Central memory CD8-positive, alpha-beta T cell (primary cell): ENCODE measurements around the gene LMF1.
A peak's percentile ranks its signal among the peaks of the same experiment; 100 is the strongest.

Source experiments
- ATAC-seq: fragments of 150-1000 bp; cut with Tn5 transposase; replicated peaks from 2 replicates; pipeline ENCODE4 v1.10.0; 2022; ENCODE audit warnings: mild to moderate bottlenecking, moderate FRiP score, moderate number of reproducible peaks; ENCODE audit not compliant: poor library complexity, severe bottlenecking; ENCODE audit errors: extremely low read depth
- DNase-seq, 2 donors: peaks; one replicate each; pipeline ENCODE4 v3.0.0; 2021; ENCODE audit warnings: low spot score in 2 of 2
- H3K27ac Mint-ChIP-seq: one replicate; pipeline ENCODE4 v1.8.0; 2022; ENCODE audit warnings: low read depth, mild to moderate bottlenecking, moderate library complexity, mixed read lengths
- H3K27me3 Mint-ChIP-seq: one replicate; pipeline ENCODE4 v1.8.0; 2022; ENCODE audit warnings: mixed read lengths
- H3K36me3 Mint-ChIP-seq: one replicate; pipeline ENCODE4 v1.8.0; 2022; ENCODE audit warnings: mild to moderate bottlenecking, moderate library complexity, mixed read lengths; ENCODE audit not compliant: insufficient read depth
- H3K4me1 Mint-ChIP-seq: one replicate; pipeline ENCODE4 v1.8.0; 2022; ENCODE audit warnings: mixed read lengths
- H3K4me3 Mint-ChIP-seq: one replicate; pipeline ENCODE4 v1.8.0; 2022; ENCODE audit warnings: mild to moderate bottlenecking, moderate library complexity, mixed read lengths
- H3K9me3 Mint-ChIP-seq: one replicate; pipeline ENCODE4 v1.8.0; 2022; ENCODE audit warnings: mixed read lengths

The LMF1 gene

DNA sequence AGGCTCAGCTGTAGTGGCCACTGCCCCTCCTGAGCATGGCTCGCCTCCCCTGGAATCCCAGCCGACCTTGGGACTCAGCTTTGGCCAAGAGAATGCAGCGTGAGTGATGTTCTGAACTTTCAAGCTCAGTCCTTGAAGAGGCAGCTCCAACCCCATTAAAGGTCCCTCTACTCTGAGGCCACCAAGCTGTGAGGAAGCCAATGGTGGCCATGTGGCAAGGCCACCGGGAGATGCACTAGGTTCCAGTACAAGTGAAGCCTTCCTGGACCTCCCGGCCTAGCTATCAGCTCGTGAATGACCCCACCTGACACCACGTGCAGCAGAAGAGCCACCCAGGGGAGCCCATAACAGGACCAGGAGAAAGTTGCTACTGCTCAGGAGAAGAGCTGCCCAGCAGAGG, 88.5 kb downstream of the LMF1 start:
- DNase-seq (no peak), ATAC-seq (no peak)
- Mint-ChIP-seq H3K9me3 (no peaks in the 10 kb centered on the region), H3K27me3 (no peaks in the 10 kb centered on the region), H3K4me1 (no peaks in the 10 kb centered on the region), H3K36me3 (no peaks in the 10 kb centered on the region), H3K4me3 (no peak overlapping the region), H3K27ac (no peak overlapping the region)

DNA sequence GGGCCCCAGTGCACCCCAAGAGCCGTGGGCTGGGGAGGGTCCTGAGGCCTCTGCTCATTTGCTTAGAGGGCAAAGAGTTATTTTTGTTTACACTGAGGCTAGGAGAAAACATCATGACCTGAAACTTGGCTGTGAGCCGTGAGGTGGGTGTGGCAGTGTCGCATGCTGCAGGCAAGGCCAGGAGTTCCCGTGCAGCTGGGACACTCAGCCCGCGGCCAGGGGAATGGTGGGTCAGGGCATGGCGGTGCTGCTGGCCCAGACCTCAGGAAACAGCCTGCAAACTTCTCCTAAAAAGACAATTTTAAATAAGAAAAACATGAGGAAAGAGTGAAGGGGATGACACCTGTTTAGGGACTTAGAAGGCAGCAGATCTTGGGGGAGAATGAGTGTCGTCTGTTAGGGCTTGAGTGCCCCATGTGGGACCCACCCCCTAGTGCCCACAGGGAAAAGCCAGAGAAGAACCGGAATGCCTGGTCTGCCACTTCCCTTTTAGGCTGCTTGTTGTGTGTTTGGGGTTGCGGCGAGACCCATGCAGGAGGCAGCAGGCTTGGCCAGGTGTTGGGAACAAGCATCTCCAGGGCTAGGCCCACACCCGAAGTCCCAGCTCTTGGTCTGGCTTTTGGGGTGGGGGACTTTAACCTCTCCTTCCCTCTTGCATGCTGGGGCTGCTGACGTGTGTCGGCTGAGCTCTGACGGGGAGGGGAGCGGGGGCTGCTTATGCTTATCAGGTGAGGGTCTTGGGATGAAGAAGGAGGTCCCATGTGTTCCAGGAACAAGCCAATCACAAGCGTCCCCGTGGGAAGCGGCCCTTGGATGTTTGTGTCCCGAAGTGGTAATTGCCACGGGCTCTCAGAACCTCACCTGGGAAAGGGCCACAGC, 89.3 kb downstream of the LMF1 start:
- no peak for DNase-seq
- Mint-ChIP-seq H3K27me3 (no peaks in the 10 kb centered on the region), H3K4me1 (no peaks in the 10 kb centered on the region), H3K27ac (peak overlapping the region; percentile 16), H3K36me3 (no peaks in the 10 kb centered on the region), H3K4me3 (no peak overlapping the region), H3K9me3 (no peaks in the 10 kb centered on the region)
- ATAC-seq, result no peak

DNA sequence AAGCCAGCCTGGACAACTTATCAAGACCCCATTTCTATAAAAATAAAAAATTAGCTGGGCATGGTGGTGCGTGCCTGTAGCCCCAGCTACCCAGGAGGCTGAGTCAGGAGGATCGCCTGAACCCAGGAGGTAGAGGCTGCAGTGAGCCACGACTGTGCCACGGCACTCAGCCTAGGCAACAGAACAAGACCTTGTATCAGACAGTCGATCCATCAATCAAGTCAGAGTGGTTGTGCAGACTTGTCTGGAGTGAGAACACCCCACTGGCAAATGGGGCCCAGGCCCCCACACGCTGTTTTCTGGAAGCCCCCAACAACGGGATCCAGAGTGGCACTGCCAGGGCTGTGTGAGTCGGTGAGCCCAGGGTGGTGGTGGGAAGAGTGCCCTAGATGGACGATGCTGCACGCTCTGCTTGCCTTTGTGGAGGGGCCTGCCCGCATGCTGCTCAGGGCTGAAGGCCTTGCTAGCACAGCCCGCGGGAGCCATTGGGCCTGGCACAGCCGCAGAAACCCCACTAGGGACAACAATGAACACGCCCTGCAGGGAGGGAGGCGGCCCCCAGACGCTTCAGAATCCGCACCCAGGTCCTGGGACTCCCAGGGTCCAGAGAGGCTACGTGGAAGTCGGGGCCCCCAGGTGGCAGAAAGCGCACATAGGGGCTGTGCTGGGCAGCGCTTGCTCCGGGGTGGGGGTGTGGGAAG, 90.2 kb downstream of the LMF1 start:
- Mint-ChIP-seq H3K4me3 (no peak overlapping the region), H3K4me1 (no peaks in the 10 kb centered on the region), H3K9me3 (no peaks in the 10 kb centered on the region), H3K27me3 (no peaks in the 10 kb centered on the region), H3K36me3 (no peaks in the 10 kb centered on the region), H3K27ac (no peak overlapping the region)
- no peak for ATAC-seq
- no peak for DNase-seq

DNA sequence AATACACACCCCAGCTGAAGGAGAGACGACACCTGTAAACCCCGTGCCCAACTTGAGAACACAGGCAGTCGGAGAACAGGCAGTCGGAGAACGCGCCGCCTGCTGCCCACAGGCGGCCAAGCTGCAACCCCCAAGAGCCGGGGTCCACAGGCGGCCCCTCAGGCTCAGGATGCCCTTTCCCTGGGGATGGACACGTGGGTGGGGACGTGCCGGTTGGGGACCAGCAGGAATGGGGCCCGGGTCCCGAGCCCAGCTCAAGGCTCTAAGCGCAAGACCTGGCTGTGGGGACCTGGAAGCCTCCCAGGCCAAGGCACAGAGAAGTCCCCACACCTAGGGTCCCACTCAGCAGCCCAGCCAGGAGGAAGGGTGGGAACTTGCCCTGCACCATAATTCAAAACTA, 90.8 kb downstream of the LMF1 start:
- Mint-ChIP-seq H3K9me3 (no peaks in the 10 kb centered on the region), H3K4me3 (no peak overlapping the region), H3K27me3 (no peaks in the 10 kb centered on the region), H3K36me3 (no peaks in the 10 kb centered on the region), H3K4me1 (no peaks in the 10 kb centered on the region), H3K27ac (no peak overlapping the region)
- no peak for DNase-seq
- ATAC-seq, result no peak

DNA sequence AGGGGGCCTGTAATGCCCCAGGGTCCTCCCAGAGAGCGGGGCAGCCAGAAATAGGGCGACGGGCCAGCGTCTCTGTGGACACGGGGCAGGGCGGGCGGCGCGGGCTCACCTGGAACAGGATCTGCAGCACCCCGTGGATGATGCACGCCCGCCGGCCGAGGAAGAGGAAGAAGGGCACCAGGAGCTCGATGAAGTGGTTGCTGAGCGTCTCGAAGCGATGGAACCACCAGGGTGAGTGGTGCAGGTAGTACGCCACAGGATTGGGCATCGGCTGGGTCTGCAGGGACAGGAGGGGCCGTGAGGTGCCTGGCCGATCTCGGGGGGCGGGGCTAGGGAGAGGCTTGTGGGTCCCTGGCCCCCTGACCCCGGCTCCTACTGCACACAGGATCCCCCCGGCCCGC, 91.3 kb downstream of the LMF1 start:
- ATAC-seq (no peak), DNase-seq (no peak)
- H3K9me3 Mint-ChIP-seq, result no peaks in the 10 kb centered on the region
- no peak overlapping the region for H3K27ac Mint-ChIP-seq
- H3K4me3 Mint-ChIP-seq, result no peak overlapping the region
- H3K27me3 Mint-ChIP-seq, result no peaks in the 10 kb centered on the region
- peaks cover 1% of the 10 kb centered on the region for H3K36me3 Mint-ChIP-seq
- H3K4me1 Mint-ChIP-seq, result no peaks in the 10 kb centered on the region

DNA sequence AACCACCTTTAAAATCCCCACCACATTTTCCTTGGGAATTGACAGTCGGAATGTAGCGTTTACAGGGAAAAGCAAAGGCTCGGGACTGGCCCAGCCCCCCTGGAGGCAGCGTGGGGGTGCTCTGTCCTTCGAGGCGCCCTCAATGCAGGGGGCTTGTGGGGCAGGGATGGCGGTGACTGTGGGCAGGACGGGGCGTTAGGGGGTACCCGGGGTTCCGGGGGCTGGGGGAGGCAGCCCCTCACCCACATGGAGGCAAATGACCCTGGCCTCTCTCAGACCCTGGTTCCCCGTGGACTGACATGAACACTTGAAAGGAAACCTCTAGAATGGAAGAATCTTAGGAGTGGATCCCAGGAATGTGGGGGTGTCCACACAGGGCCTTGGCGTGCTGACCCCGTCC, 91.9 kb downstream of the LMF1 start:
- H3K27me3 Mint-ChIP-seq, result no peaks in the 10 kb centered on the region
- DNase-seq (no peak), ATAC-seq (no peak)
- H3K4me3 Mint-ChIP-seq, result no peak overlapping the region
- peaks cover 1% of the 10 kb centered on the region for H3K36me3 Mint-ChIP-seq
- H3K27ac Mint-ChIP-seq, result no peak overlapping the region
- no peaks in the 10 kb centered on the region for H3K9me3 Mint-ChIP-seq
- H3K4me1 Mint-ChIP-seq, result no peaks in the 10 kb centered on the region

DNA sequence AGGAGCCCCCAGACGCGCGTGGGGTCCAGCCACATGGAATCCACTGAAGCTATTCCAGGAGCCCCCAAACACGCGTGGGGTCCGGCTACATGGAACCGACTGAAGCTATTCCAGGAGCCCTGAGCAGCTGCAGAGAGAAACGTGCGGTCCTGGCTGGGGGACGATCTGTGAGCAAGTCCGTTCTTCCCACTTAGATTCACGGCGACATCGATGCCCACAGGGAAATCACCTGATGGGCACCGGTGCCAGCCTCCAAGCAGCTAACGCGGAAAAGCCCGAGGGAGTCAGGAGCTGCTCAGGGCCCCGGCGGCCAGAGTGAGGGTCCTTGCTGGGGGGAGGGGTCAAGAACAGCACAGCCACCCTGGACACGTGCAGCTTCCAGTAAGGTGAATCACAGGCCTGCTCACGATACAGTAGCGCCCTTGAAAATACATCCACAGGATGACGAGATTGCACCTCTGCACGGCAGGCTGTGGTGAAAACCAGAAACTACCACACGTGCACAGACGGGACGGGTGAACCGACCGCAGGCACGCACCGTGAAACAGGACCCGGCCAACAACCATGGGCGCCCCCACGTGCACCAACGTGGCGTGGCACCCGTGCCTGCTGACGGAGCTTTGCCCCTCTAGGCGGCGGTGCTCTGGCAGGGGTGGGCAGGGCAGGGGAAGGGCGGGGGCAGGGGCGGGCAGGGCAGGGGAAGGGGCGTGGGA, 92.6 kb downstream of the LMF1 start:
- H3K4me3 Mint-ChIP-seq, result no peak overlapping the region
- ATAC-seq, result peak; percentile 54
- H3K4me1 Mint-ChIP-seq, result no peaks in the 10 kb centered on the region
- no peak for DNase-seq
- H3K9me3 Mint-ChIP-seq, result no peaks in the 10 kb centered on the region
- H3K27me3 Mint-ChIP-seq, result no peaks in the 10 kb centered on the region
- no peak overlapping the region for H3K27ac Mint-ChIP-seq
- peaks cover 1% of the 10 kb centered on the region for H3K36me3 Mint-ChIP-seq

DNA sequence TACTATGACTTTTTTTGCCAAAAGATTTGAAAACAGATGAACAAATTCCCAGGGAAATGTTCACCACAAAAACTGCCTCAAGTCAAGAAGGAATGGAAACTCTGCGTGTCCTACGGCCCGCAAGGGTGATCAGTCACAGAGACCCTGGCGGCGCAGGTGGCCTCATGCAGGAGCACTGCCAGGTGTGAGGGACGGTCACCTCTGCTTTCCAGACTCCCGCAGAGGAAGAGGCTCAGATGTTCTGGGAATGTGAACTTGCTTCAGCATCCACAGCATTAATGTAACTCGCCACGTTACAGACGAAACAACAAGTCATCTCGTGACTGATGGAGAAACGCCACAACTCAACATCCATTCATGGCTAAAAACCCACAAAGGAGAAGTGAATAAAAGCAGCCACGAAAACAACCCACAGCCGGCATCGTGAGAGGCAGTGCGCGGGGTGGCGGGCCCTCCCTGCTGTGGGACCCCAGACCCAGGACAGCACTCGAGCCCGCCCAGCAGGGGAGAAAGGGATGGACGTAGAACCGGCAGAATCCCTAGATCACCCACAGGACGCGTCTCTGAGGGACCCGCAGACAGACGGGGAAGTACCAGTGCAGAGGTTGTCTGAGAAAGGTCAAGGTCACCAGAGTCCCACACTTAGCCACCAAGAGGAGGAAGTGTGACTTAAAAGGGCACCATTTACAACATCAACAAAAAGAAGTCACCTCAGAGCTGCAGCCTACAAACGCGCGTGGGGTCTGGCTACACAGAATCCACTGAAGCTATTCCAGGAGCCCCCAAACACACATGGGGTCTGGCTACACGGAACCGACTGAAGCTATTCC, 93.3 kb downstream of the LMF1 start:
- no peak for ATAC-seq
- Mint-ChIP-seq H3K9me3 (no peaks in the 10 kb centered on the region), H3K27me3 (no peaks in the 10 kb centered on the region), H3K4me1 (no peaks in the 10 kb centered on the region), H3K27ac (no peak overlapping the region), H3K4me3 (no peak overlapping the region), H3K36me3 (peaks cover 1% of the 10 kb centered on the region)
- DNase-seq, result no peak

DNA sequence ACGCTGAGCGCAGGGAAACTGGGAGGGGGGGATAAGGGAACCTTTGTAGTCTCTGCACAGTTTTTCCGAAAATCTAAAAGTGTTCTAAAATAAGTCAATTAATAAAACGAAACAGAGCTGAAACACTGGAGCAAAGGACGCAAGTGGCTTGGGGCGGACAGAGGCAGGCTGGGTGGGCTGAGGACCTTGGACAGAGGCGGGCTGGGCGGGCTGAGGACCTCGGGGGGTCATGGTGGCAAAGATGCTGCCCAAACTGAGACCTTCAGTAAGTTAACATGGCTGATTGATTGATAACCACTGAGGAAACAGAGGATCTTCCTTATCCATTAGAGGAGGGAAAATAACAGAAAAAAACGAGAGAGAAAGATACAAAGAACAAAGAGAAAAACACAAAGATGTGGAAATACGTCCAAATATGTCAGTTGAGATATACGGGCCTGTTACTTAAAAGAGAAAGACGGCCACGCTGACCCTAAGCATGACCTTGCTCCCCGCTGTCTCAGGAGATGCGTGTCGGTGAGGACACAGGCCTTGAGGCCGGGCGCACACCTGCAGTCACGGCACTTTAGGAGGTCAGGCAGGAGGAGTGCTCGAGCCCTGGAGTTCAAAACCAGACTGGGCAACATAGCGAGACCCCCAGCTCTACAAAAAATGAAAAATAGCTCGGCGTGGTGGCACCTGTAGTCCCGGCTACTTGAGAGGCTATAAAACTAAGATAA, 94.1 kb downstream of the LMF1 start:
- Mint-ChIP-seq H3K9me3 (no peaks in the 10 kb centered on the region), H3K4me3 (no peak overlapping the region), H3K27me3 (no peaks in the 10 kb centered on the region), H3K27ac (no peak overlapping the region), H3K4me1 (no peaks in the 10 kb centered on the region), H3K36me3 (peaks cover 1% of the 10 kb centered on the region)
- DNase-seq (no peak), ATAC-seq (no peak)

DNA sequence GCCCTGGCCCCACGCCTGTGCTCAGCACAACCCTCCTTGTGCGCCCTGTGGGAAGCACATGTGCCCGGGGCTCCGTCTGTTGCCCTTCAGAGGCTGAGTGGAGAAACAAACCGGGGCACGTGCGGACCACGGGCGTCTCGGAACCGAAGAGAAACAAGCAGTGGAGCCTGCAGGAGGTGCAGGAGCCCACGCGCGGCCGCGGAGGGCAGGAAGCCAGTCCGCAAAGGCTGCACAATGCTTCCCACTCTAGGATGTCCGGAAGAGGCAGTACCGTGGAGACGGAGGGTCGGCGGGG, 94.8 kb downstream of the LMF1 start:
- Mint-ChIP-seq H3K27me3 (no peaks in the 10 kb centered on the region), H3K4me3 (no peak overlapping the region), H3K9me3 (no peaks in the 10 kb centered on the region), H3K27ac (no peak overlapping the region), H3K36me3 (peaks cover 1% of the 10 kb centered on the region), H3K4me1 (no peaks in the 10 kb centered on the region)
- no peak for ATAC-seq
- DNase-seq, result no peak

DNA sequence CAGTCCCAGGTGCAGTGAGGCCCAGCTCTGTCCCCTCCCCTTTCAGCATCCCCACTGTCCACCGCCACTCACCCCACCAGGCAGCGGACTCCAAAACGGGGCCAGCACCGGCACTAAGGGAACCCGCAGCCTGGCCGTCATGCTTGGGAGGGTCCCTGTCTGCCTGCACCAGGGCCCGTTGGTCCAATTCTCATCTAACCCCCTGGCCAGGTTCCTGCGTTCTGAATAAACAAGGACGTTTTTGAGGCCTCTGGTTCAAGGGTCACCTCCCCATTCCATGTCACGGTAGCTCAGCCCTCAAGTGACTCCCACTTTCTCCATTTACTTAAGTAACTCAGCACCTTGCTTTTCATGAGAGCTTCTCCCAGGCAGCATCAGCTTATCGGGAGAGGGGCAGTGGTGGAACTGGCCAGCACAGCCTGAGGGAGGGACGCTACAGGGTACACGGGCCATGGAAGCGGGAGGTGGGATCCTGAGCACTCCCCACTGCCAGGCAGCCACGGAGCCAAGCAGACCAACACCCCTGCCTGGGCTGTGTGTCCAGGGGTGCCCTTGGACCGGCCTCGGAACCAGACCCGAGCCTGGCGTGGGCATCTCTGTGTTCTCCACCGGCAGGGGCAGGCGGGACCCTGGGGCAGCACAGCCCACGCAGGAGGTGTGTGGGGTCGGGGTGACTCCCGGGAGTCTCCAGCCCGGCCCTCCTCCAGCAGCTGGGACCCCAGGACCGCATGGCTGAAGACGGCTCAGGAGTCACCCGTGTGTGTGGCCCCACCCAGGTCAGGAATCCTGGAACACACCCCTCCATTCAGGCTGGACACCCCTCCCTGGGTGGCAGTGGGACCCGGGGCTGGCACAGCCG, 95.4 kb downstream of the LMF1 start:
- H3K27ac Mint-ChIP-seq, result no peak overlapping the region
- DNase-seq (no peak), ATAC-seq (no peak)
- no peaks in the 10 kb centered on the region for H3K9me3 Mint-ChIP-seq
- no peaks in the 10 kb centered on the region for H3K27me3 Mint-ChIP-seq
- H3K36me3 Mint-ChIP-seq, result peaks cover 1% of the 10 kb centered on the region
- H3K4me3 Mint-ChIP-seq, result no peak overlapping the region
- H3K4me1 Mint-ChIP-seq, result no peaks in the 10 kb centered on the region
